Stomach (tissue), 9 donors: ENCODE results near the gene TUBB2A. TPM values are rescaled to one million over a fixed set of nuclear protein-coding genes. Genes with fewer than 3 reads are reported as not detected.
"Not testable (repeated sequence)": the region's sequence is repeated elsewhere in the genome, so short reads cannot be mapped to it uniquely, and the experiment has no call there.

ENCODE experiments used
- DNase-seq, 2 donors: peaks; one replicate each; pipeline versions ENCODE4 v3.0.0 to v3.0.0-alpha.2; 2013 to 2019
- H3K27ac ChIP-seq, 5 donors: fragments of 200-600 bp in 4 of 5; sonication (generic) in 4 of 5; one replicate each; pipeline ENCODE4 v1.5.1; 2013 to 2019; ENCODE audit warnings: mild to moderate bottlenecking in 1 of 5, moderate library complexity in 1 of 5
- H3K27me3 ChIP-seq, 3 donors: fragments of 200-600 bp; sonication (generic); one replicate each; pipeline ENCODE4 v1.5.1; 2017 to 2019; ENCODE audit warnings: mixed run types in 1 of 3
- H3K36me3 ChIP-seq, 4 donors: fragments of 200-600 bp; sonication (generic); 1 replicate in 3 of 4; 2 replicates in 1 of 4; pipeline ENCODE4 v1.5.1; 2016 to 2019
- H3K4me1 ChIP-seq, 4 donors: fragments of 200-600 bp; sonication (generic); one replicate each; pipeline ENCODE4 v1.5.1; 2016 to 2019
- H3K4me3 ChIP-seq, 4 donors: fragments of 200-600 bp; sonication (generic) in 3 of 4; one replicate each; pipeline ENCODE4 v1.5.1; 2016 to 2019; ENCODE audit warnings: mild to moderate bottlenecking in 1 of 4
- H3K9me3 ChIP-seq, 4 donors: fragments of 200-600 bp; sonication (generic); one replicate each; pipeline ENCODE4 v1.5.1; 2016 to 2019
- CTCF ChIP-seq, 7 experiments: fragments of 450-650 bp in 4 of 7; fragments of 200-600 bp in 3 of 7; sonication (generic) in 3 of 7; IDR thresholded peaks; one replicate each; pipeline ENCODE4 v1.5.1; 2016 to 2019; ENCODE audit warnings: antibody characterized with exemption in 7 of 7, control low read depth in 2 of 7, mild to moderate bottlenecking in 1 of 7
- EP300 ChIP-seq: sonication (generic); formaldehyde crosslinking; IDR thresholded peaks from one replicate; pipeline ENCODE4 v1.6.1; 2017; ENCODE audit warnings: antibody characterized with exemption
- POLR2A ChIP-seq, 4 donors: fragments of 450-650 bp; IDR thresholded peaks; one replicate each; pipeline ENCODE4 v1.6.1; 2016; ENCODE audit warnings: antibody characterized with exemption in 4 of 4, control low read depth in 2 of 4, mild to moderate bottlenecking in 1 of 4, moderate library complexity in 1 of 4
- POLR2AphosphoS5 ChIP-seq, 3 donors: sonication (generic); formaldehyde crosslinking; IDR thresholded peaks; one replicate each; pipeline ENCODE4 v1.6.1; 2016; ENCODE audit warnings: antibody characterized with exemption in 3 of 3
- WGBS, 5 donors: extraction: QIAGEN DNeasy Blood & Tissue Kit in 3 of 5; methylation state at CpG; one replicate each; pipeline versions ENCODE4 v1.1.5 to v1.1.7; 2013 to 2018; 5-methylcytosine and 5-hydroxymethylcytosine counted together
- intact Hi-C: fragments of 100-400 bp; cut with DNase I; formaldehyde crosslinking; loops from one replicate; pipeline ENCODE4 v1.15.1; 2023; ENCODE audit warnings: low total_unique reads
- polyA plus RNA-seq, 3 donors: library from polyadenylated mRNA; stranded (reverse); fragments of 200-250 nt; gene quantifications; one replicate each; pipeline ENCODE4 v1.2.3, GENCODE V29; 2013
- total RNA-seq, 5 donors: library from RNA; depleted of rRNA; stranded (reverse); fragments of >200 nt; gene quantifications; one replicate each; pipeline versions ENCODE4 v1.1.0 to v1.2.3, GENCODE V29; 2014 to 2016
- donor health status: healthy with polysubstance abuse.
- donor health status: Bipolar disorder and iron deficiency.
- donor health status: healthy.

TUBB2A gene
- total and polyA plus RNA-seq, 8 donors, result 6.7 to 96.9 (median 49.0) TPM

- H3K27ac ChIP-seq, result peak overlapping the region in 2 of 5 donors; percentile 4 to 60
- TF ChIP-seq POLR2AphosphoS5 (IDR thresholded peaks at IDR 0.05) (no peak), EP300 (no peak), CTCF (IDR thresholded peaks at IDR 0.05) (no peak), POLR2A (IDR thresholded peaks at IDR 0.05) (no peak)
- DNase-seq, result no peak
- no peaks in the 10 kb centered on the region for H3K27me3 ChIP-seq
- no peak overlapping the region for H3K4me3 ChIP-seq
- peaks cover 14 to 87% (median 61%) of the 10 kb centered on the region in 4 donors for H3K36me3 ChIP-seq
- intact Hi-C loops, result no loop called here
- H3K9me3 ChIP-seq, result no peaks in the 10 kb centered on the region
- 87 to 94% (median 91%) methylated on average over 20 of the region's 20 CpGs for WGBS, 5 donors
- peaks cover 17 to 42% (median 30%) of the 10 kb centered on the region in 4 donors for H3K4me1 ChIP-seq
Observed at GRCh38 chr6:3140201-3140600, 17.1 kb downstream of the TUBB2A start.

GRCh38 chr6:3139090-3139903 is 18.0 kb downstream of the TUBB2A start:
- 38 to 49% (median 44%) methylated on average over 14 of the region's 14 CpGs for WGBS, 5 donors
- peak; percentile 64 to 75 for DNase-seq
- TF ChIP-seq POLR2AphosphoS5 (IDR thresholded peaks at IDR 0.05) (peak in 2 of 3 donors; percentile 55 to 61), CTCF (IDR thresholded peaks at IDR 0.05) (no peak)
- Histone ChIP-seq H3K27ac (peak overlapping the region; percentile 4 to 60 (median 46)), H3K4me1 (peaks cover 17 to 49% (median 32%) of the 10 kb centered on the region in 4 donors), H3K36me3 (peaks cover 14 to 82% (median 59%) of the 10 kb centered on the region in 4 donors), H3K27me3 (no peaks in the 10 kb centered on the region), H3K4me3 (no peak overlapping the region), H3K9me3 (no peaks in the 10 kb centered on the region)
- intact Hi-C loops, result no loop called here

GRCh38 chr6:3138341-3138740 is 19.0 kb downstream of the TUBB2A start:
- Histone ChIP-seq H3K27me3 (no peaks in the 10 kb centered on the region), H3K27ac (peak overlapping the region in 2 of 5 donors; percentile 46 to 60), H3K9me3 (no peaks in the 10 kb centered on the region), H3K36me3 (peaks cover 14 to 78% (median 52%) of the 10 kb centered on the region in 4 donors), H3K4me3 (no peak overlapping the region), H3K4me1 (peaks cover 17 to 49% (median 32%) of the 10 kb centered on the region in 4 donors)
- intact Hi-C loops, result no loop called here
- no peak for DNase-seq
- TF ChIP-seq CTCF (IDR thresholded peaks at IDR 0.05), result no peak
- TF ChIP-seq POLR2A (IDR thresholded peaks at IDR 0.05), result no peak
- no peak for TF ChIP-seq POLR2AphosphoS5 (IDR thresholded peaks at IDR 0.05)
- TF ChIP-seq EP300, result no peak
- 61 to 80% (median 69%) methylated on average over 1 of the region's 1 CpG for WGBS, 5 donors

- Histone ChIP-seq H3K36me3 (peaks cover 10 to 78% (median 51%) of the 10 kb centered on the region in 4 donors), H3K4me1 (peaks cover 17 to 49% (median 32%) of the 10 kb centered on the region in 4 donors)
- H3K27ac ChIP-seq, H3K4me3 ChIP-seq, intact Hi-C loops, H3K9me3 ChIP-seq, H3K27me3 ChIP-seq, DNase-seq: not testable (repeated sequence)
- 87 to 92% (median 89%) methylated on average over 6 of the region's 6 CpGs for WGBS, 5 donors
Observed at GRCh38 chr6:3137873-3138272, 19.5 kb downstream of the TUBB2A start.
